ENCODE results near the gene LINGO3. TPM values are rescaled to one million over a fixed set of nuclear protein-coding genes. Genes with fewer than 3 reads are reported as not detected.

LINGO3 gene
- total and polyA plus RNA-seq, 2 experiments from 2014 or later = 0.29 to 0.45 TPM

DNA sequence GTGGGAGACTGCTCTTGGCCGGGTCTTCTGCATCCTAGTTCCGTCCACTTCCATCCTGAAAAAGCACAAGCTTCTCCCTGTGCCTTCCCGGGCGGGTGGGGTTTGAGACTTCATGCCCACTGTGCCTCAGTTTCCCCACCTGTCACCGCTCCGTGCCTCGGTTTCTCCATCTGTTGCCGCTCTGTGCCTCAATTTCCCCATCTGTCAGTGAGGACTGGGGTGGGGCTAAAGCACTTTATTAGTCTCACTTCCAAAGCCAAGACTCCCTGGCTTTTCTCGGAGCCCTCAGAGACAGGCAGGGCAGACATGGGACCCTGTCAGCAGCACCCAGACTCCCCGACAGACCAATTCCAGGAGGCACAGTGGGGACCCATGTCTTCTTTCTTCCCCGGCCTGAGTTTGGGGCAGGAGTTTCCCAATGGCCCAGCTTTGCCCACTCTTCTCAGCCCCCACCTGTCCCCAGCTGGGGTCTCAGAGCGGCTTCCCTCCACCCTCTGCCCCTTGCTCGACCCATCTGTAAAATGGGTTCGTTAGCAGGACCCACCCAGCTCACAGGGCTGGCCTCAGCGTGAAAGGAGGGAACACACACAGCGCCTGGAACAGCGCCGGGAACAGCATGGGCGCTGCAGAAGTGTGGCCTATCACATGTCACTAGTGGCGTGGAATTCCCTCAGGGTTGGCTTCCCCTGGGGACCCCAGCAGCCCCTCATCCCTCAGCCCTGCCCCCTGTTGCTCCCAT is 21.4 kb downstream of the LINGO3 start:
- DNase-seq (ENCODE audit: low spot score) = no peak
- H3K36me3 ChIP-seq (ENCODE audit: insufficient read depth) = no peaks in the 10 kb centered on the region
- no peaks in the 10 kb centered on the region; the same call in 2 of the 3 replicates for H3K36me3 Mint-ChIP-seq (ENCODE audit: low read depth)
- H3K27me3 Mint-ChIP-seq (ENCODE audit: insufficient read depth, low read depth, poor library complexity) = peaks cover 48% of the 10 kb centered on the region
- no peak overlapping the region for H3K4me2 ChIP-seq
- H3K4me1 Mint-ChIP-seq = peaks cover 14% of the 10 kb centered on the region
- peaks cover 63% of the 10 kb centered on the region for H3K27me3 ChIP-seq (ENCODE audit: insufficient read depth)
- no peak overlapping the region for H3K27ac Mint-ChIP-seq
- TF ChIP-seq JUNB (IDR thresholded peaks at IDR 0.05; ENCODE audit: unreplicated experiment) = no peak
- TF ChIP-seq ZNF114 (CRISPR knock-in tag; IDR thresholded peaks at IDR 0.05) = no peak
- TF ChIP-seq, protein P1, sequence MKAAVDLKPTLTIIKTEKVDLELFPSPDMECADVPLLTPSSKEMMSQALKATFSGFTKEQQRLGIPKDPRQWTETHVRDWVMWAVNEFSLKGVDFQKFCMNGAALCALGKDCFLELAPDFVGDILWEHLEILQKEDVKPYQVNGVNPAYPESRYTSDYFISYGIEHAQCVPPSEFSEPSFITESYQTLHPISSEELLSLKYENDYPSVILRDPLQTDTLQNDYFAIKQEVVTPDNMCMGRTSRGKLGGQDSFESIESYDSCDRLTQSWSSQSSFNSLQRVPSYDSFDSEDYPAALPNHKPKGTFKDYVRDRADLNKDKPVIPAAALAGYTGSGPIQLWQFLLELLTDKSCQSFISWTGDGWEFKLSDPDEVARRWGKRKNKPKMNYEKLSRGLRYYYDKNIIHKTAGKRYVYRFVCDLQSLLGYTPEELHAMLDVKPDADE (IDR thresholded peaks at IDR 0.05) = no peak
- TF ChIP-seq STAT1 (IDR thresholded peaks at IDR 0.05; ENCODE audit: unreplicated experiment) = no peak
- no peak for TF ChIP-seq ZNF331 (CRISPR knock-in tag; IDR thresholded peaks at IDR 0.05; ENCODE audit: low read depth)
- TF ChIP-seq, protein P2, sequence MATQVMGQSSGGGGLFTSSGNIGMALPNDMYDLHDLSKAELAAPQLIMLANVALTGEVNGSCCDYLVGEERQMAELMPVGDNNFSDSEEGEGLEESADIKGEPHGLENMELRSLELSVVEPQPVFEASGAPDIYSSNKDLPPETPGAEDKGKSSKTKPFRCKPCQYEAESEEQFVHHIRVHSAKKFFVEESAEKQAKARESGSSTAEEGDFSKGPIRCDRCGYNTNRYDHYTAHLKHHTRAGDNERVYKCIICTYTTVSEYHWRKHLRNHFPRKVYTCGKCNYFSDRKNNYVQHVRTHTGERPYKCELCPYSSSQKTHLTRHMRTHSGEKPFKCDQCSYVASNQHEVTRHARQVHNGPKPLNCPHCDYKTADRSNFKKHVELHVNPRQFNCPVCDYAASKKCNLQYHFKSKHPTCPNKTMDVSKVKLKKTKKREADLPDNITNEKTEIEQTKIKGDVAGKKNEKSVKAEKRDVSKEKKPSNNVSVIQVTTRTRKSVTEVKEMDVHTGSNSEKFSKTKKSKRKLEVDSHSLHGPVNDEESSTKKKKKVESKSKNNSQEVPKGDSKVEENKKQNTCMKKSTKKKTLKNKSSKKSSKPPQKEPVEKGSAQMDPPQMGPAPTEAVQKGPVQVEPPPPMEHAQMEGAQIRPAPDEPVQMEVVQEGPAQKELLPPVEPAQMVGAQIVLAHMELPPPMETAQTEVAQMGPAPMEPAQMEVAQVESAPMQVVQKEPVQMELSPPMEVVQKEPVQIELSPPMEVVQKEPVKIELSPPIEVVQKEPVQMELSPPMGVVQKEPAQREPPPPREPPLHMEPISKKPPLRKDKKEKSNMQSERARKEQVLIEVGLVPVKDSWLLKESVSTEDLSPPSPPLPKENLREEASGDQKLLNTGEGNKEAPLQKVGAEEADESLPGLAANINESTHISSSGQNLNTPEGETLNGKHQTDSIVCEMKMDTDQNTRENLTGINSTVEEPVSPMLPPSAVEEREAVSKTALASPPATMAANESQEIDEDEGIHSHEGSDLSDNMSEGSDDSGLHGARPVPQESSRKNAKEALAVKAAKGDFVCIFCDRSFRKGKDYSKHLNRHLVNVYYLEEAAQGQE (IDR thresholded peaks at IDR 0.05; ENCODE audit: unreplicated experiment) = no peak
- TF ChIP-seq, protein P3, sequence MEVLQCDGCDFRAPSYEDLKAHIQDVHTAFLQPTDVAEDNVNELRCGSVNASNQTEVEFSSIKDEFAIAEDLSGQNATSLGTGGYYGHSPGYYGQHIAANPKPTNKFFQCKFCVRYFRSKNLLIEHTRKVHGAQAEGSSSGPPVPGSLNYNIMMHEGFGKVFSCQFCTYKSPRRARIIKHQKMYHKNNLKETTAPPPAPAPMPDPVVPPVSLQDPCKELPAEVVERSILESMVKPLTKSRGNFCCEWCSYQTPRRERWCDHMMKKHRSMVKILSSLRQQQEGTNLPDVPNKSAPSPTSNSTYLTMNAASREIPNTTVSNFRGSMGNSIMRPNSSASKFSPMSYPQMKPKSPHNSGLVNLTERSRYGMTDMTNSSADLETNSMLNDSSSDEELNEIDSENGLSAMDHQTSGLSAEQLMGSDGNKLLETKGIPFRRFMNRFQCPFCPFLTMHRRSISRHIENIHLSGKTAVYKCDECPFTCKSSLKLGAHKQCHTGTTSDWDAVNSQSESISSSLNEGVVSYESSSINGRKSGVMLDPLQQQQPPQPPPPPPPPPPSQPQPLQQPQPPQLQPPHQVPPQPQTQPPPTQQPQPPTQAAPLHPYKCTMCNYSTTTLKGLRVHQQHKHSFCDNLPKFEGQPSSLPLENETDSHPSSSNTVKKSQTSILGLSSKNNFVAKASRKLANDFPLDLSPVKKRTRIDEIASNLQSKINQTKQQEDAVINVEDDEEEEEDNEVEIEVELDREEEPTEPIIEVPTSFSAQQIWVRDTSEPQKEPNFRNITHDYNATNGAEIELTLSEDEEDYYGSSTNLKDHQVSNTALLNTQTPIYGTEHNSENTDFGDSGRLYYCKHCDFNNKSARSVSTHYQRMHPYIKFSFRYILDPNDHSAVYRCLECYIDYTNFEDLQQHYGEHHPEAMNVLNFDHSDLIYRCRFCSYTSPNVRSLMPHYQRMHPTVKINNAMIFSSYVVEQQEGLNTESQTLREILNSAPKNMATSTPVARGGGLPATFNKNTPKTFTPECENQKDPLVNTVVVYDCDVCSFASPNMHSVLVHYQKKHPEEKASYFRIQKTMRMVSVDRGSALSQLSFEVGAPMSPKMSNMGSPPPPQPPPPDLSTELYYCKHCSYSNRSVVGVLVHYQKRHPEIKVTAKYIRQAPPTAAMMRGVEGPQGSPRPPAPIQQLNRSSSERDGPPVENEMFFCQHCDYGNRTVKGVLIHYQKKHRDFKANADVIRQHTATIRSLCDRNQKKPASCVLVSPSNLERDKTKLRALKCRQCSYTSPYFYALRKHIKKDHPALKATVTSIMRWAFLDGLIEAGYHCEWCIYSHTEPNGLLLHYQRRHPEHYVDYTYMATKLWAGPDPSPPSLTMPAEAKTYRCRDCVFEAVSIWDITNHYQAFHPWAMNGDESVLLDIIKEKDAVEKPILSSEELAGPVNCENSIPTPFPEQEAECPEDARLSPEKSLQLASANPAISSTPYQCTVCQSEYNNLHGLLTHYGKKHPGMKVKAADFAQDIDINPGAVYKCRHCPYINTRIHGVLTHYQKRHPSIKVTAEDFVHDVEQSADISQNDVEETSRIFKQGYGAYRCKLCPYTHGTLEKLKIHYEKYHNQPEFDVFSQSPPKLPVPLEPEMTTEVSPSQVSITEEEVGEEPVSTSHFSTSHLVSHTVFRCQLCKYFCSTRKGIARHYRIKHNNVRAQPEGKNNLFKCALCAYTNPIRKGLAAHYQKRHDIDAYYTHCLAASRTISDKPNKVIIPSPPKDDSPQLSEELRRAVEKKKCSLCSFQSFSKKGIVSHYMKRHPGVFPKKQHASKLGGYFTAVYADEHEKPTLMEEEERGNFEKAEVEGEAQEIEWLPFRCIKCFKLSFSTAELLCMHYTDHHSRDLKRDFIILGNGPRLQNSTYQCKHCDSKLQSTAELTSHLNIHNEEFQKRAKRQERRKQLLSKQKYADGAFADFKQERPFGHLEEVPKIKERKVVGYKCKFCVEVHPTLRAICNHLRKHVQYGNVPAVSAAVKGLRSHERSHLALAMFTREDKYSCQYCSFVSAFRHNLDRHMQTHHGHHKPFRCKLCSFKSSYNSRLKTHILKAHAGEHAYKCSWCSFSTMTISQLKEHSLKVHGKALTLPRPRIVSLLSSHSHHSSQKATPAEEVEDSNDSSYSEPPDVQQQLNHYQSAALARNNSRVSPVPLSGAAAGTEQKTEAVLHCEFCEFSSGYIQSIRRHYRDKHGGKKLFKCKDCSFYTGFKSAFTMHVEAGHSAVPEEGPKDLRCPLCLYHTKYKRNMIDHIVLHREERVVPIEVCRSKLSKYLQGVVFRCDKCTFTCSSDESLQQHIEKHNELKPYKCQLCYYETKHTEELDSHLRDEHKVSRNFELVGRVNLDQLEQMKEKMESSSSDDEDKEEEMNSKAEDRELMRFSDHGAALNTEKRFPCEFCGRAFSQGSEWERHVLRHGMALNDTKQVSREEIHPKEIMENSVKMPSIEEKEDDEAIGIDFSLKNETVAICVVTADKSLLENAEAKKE (CRISPR knock-in tag; IDR thresholded peaks at IDR 0.05) = no peak
- no peak for TF ChIP-seq NANOG (IDR thresholded peaks at IDR 0.05; ENCODE audit: borderline replicate concordance)
- TF ChIP-seq POLR2AphosphoS5 (IDR thresholded peaks at IDR 0.05; ENCODE audit: low read depth) = no peak
- TF ChIP-seq CREB1 (CRISPR knock-in tag; IDR thresholded peaks at IDR 0.05; ENCODE audit: low read depth) = no peak
- TF ChIP-seq EZH2phosphoT487 (IDR thresholded peaks at IDR 0.05; ENCODE audit: unreplicated experiment) = no peak
- TF ChIP-seq EZH2 (IDR thresholded peaks at IDR 0.05; ENCODE audit: low read depth, unreplicated experiment) = no peak
- no peak for TF ChIP-seq CTCF (conservative IDR thresholded peaks at IDR 0.05; ENCODE audit: low read depth in 2 of 2)
- ATAC-seq = no peak
- no peak overlapping the region for H3K27ac ChIP-seq (ENCODE audit: low read depth)
- peaks cover 4% of the 10 kb centered on the region; the same call in 1 of the 3 replicates for H3K9me3 Mint-ChIP-seq
- no peaks in the 10 kb centered on the region for H4K20me1 ChIP-seq (replicated peaks; ENCODE audit: insufficient read depth)
- H3F3A ChIP-seq (replicated peaks; ENCODE audit: low read depth) = peaks cover 7% of the 10 kb centered on the region; the same call in 1 of the 2 replicates
- no peak overlapping the region for H2AFZ ChIP-seq
- H3K4me1 ChIP-seq (ENCODE audit: insufficient read depth) = no peaks in the 10 kb centered on the region
- no peaks in the 10 kb centered on the region for H3K9me2 ChIP-seq (ENCODE audit: insufficient read depth)
- H3K4me3 ChIP-seq = no peak overlapping the region
- H3K79me2 ChIP-seq (replicated peaks; ENCODE audit: insufficient read depth) = no peaks in the 10 kb centered on the region
- no peak overlapping the region; the same call in 2 of the 3 replicates for H3K4me3 Mint-ChIP-seq

Data from GM23338 (cell line).